Heart right ventricle (tissue), 16 donors: ENCODE measurements around the gene CASP8. TPM values are rescaled to one million over a fixed set of nuclear protein-coding genes. Genes with fewer than 3 reads are reported as not detected.
A peak's percentile ranks its signal among the peaks of the same experiment; 100 is the strongest.
"Not testable (repeated sequence)": the region's sequence is repeated elsewhere in the genome, so short reads cannot be mapped to it uniquely, and the experiment has no call there.

Experiments used
- ATAC-seq, 8 donors: fragments of 200-7000 bp; cut with Tn5 transposase; one replicate each; pipeline ENCODE4 v1.9.1; 2020; ENCODE audit warnings: mild to moderate bottlenecking in 8 of 8, moderate library complexity in 8 of 8, moderate number of reproducible peaks in 1 of 8
- DNase-seq, 2 donors: peaks; one replicate each; pipeline ENCODE4 v3.0.0-alpha.2; 2020
- H3K27ac ChIP-seq, 10 donors: fragments of 200-600 bp; sonication (generic) in 2 of 10; one replicate each; pipeline versions ENCODE4 v1.5.0 to v1.8.0; 2020 to 2022; ENCODE audit warnings: mild to moderate bottlenecking in 3 of 10
- H3K27me3 ChIP-seq, 7 donors: fragments of 200-600 bp; one replicate each; pipeline ENCODE4 v1.8.0; 2021 to 2022; ENCODE audit warnings: mild to moderate bottlenecking in 2 of 7
- H3K36me3 ChIP-seq, 9 donors: fragments of 200-600 bp; sonication (generic) in 1 of 9; one replicate each; pipeline versions ENCODE4 v1.5.0 to v1.8.0; 2020 to 2022; ENCODE audit warnings: mild to moderate bottlenecking in 2 of 9
- H3K4me1 ChIP-seq, 9 donors: fragments of 200-600 bp; sonication (generic) in 1 of 9; one replicate each; pipeline versions ENCODE4 v1.5.0 to v1.8.0; 2020 to 2022; ENCODE audit warnings: mild to moderate bottlenecking in 4 of 9
- H3K4me3 ChIP-seq, 10 donors: fragments of 200-600 bp; sonication (generic) in 2 of 10; one replicate each; pipeline versions ENCODE4 v1.5.0 to v1.8.0; 2020 to 2022; ENCODE audit warnings: mild to moderate bottlenecking in 7 of 10, moderate library complexity in 2 of 10
- H3K9me3 ChIP-seq, 11 donors: fragments of 200-600 bp in 10 of 11; sonication (generic) in 2 of 11; one replicate each; pipeline versions ENCODE4 v1.5.0 to v1.8.0; 2013 to 2022; ENCODE audit warnings: mild to moderate bottlenecking in 2 of 11, control low read depth in 1 of 11, moderate library complexity in 1 of 11
- CTCF ChIP-seq, 9 donors: fragments of 200-600 bp; sonication (generic) in 2 of 9; IDR thresholded peaks; one replicate each; pipeline versions ENCODE4 v1.5.0 to v1.8.0; 2021 to 2022; ENCODE audit warnings: antibody characterized with exemption in 9 of 9, mild to moderate bottlenecking in 5 of 9, moderate library complexity in 1 of 9
- WGBS, 2 donors: extraction: QIAGEN DNeasy Blood & Tissue Kit; methylation state at CpG; one replicate each; pipeline ENCODE4 v1.1.7; 2013; ENCODE audit warnings: inconsistent platforms in 1 of 2; 5-methylcytosine and 5-hydroxymethylcytosine counted together
- intact Hi-C, 10 donors: fragments of 100-400 bp; cut with DNase I; formaldehyde crosslinking; loops; one replicate each; pipeline versions ENCODE4 v1.11.1 to v1.14.2; 2022
- polyA plus RNA-seq, 2 donors: library from polyadenylated mRNA; stranded (reverse); fragments of 200-250 nt; gene quantifications; one replicate each; pipeline ENCODE4 v1.2.3, GENCODE V29; 2013
- total RNA-seq, 10 donors: library from RNA; stranded (reverse); fragmentation: NEBNext Ultra II Directional in 3 of 10; extraction: Animal tissue kit (Norgen Biotek cat#: 25700) in 3 of 10; gene quantifications; one replicate each; pipeline versions ENCODE4 v1.2.1 to v1.2.4, GENCODE V29; 2021 to 2023
- donor health status: Arrhythmogenic right ventricular cardiomyopathy.
- donor health status: ischemic (EF 13 %, LVEDD 7.1; RV severe dilation, severe dysfunction).
- donor health status: healthy with polysubstance abuse.
- donor health status: DM: no; HTN: yes; CAD: no.
- donor health status: DM: no; HTN: no; CAD: no.
- donor health status: ischemic (EF 25% LVEDD 6.9; RV normal size, moderate dysfunction).
- donor health status: ischemic (EF 25% LVEDD 5.7; RV mildly dilated, moderate dysfunction).
- donor health status: healthy.
- donor health status: DM: yes; HTN: yes; CAD: no.
- donor health status: Ischemic cardiomyopathy.
- donor health status: ischemic (EF 35%, LVEDD 5.7; RV mildly dilated, moderate dysfunction).
- donor health status: nonischemic (EF 11% LVEDD 7.7; RV severe dilation, severe dysfunction).
- donor health status: DM: yes; HTN: yes; CAD: no.
- donor health status: PGD.
- donor health status: ischemic (EF 29% LVEDD 5.4; RV normal size, mild dysfunction).
- donor health status: nonischemic (EF 23%, LVEDD 6.1; RV moderate dilation, normal function).

CASP8 gene
- total and polyA plus RNA-seq, 12 donors: 2.0 to 10.1 (median 3.4) TPM

- 35 to 42% methylated on average over 14 of the region's 14 CpGs for WGBS, 2 donors
- Histone ChIP-seq H3K36me3 (no peaks in the 10 kb centered on the region), H3K4me1 (peaks cover 0 to 86% (median 24%) of the 10 kb centered on the region in 9 donors), H3K9me3 (no peaks in the 10 kb centered on the region), H3K27me3 (no peaks in the 10 kb centered on the region), H3K27ac (peak overlapping the region in 2 of 10 donors; percentile 12 to 27), H3K4me3 (peak overlapping the region in 4 of 10 donors; percentile 6 to 28 (median 24))
- TF ChIP-seq CTCF (IDR thresholded peaks at IDR 0.05): peak; percentile 49 to 82 (median 70)
- DNase-seq: peak; percentile 37 to 81
- intact Hi-C loops: loop anchor here in 8 of 10 donors (2.0 to 10.0 kb wide), 6 partner anchors 126 to 389 kb away; partner anchors contain the start of genes STRADB (in 2 of the 8) and TRAK2 (in 2 of the 8)
- peak in 7 of 8 donors; percentile 31 to 55 (median 50) for ATAC-seq
These were observed 24.2 kb upstream of the CASP8 start for GRCh38 chr2:201235860-201236811.

- 75 to 82% methylated on average over 7 of the region's 7 CpGs for WGBS, 2 donors
- DNase-seq: no peak
- no peaks in the 10 kb centered on the region for H3K36me3 ChIP-seq
- no peak for ATAC-seq
- H3K9me3 ChIP-seq: peaks cover 0 to 5% (median 0%) of the 10 kb centered on the region in 11 donors
- intact Hi-C loops: loop anchor here in 8 of 10 donors (2.0 to 10.0 kb wide), 6 partner anchors 125 to 387 kb away; partner anchors contain the start of genes STRADB (in 2 of the 8) and TRAK2 (in 2 of the 8)
- no peak for TF ChIP-seq CTCF (IDR thresholded peaks at IDR 0.05)
- H3K27me3 ChIP-seq: no peaks in the 10 kb centered on the region
- peaks cover 0 to 84% (median 15%) of the 10 kb centered on the region in 9 donors for H3K4me1 ChIP-seq
- peak overlapping the region in 1 of 10 donors; percentile 46 for H3K27ac ChIP-seq
- H3K4me3 ChIP-seq: no peak overlapping the region
These were observed 22.7 kb upstream of the CASP8 start for GRCh38 chr2:201237486-201238123.

- peak; percentile 73 to 92 (median 84) for ATAC-seq
- not testable (repeated sequence) for H3K36me3 ChIP-seq, H3K27me3 ChIP-seq, H3K9me3 ChIP-seq
- Histone ChIP-seq H3K27ac (peak overlapping the region; percentile 12 to 88 (median 58)), H3K4me3 (peak overlapping the region in 1 of 10 donors; percentile 14), H3K4me1 (peaks cover 0 to 74% (median 11%) of the 10 kb centered on the region in 9 donors)
- intact Hi-C loops: loop anchor here in 8 of 10 donors (5.0 to 10.0 kb wide), 4 partner anchors 123 to 385 kb away; partner anchors contain the start of genes STRADB (in 2 of the 8) and TRAK2 (in 2 of the 8)
- 81 to 88% methylated on average over 21 of the region's 21 CpGs for WGBS, 2 donors
- peak; percentile 68 to 71 for DNase-seq
These were observed 21.0 kb upstream of the CASP8 start for GRCh38 chr2:201239167-201239935.

- peaks cover 0 to 5% (median 0%) of the 10 kb centered on the region in 11 donors for H3K9me3 ChIP-seq
- DNase-seq (no peak), ATAC-seq (no peak)
- no peak overlapping the region for H3K4me3 ChIP-seq
- H3K4me1 ChIP-seq: peaks cover 0 to 51% (median 0%) of the 10 kb centered on the region in 9 donors
- TF ChIP-seq CTCF (IDR thresholded peaks at IDR 0.05): no peak
- intact Hi-C loops: no loop called here
- no peak overlapping the region for H3K27ac ChIP-seq
- no peaks in the 10 kb centered on the region for H3K36me3 ChIP-seq
- H3K27me3 ChIP-seq: no peaks in the 10 kb centered on the region
These were observed 17.6 kb upstream of the CASP8 start for GRCh38 chr2:201242571-201243277.
